Memory B cell (primary cell): Measurements from ENCODE around the gene PLCB2.
A peak's percentile ranks its signal among the peaks of the same experiment; 100 is the strongest.

Experiments
- ATAC-seq: fragments of 150-1000 bp; cut with Tn5 transposase; 2 replicates; pipeline ENCODE4 v1.10.0; 2021; ENCODE audit warnings: low read depth, mild to moderate bottlenecking, moderate library complexity
- DNase-seq, 2 donors: peaks; one replicate each; pipeline ENCODE4 v3.0.0; 2022; ENCODE audit warnings: low spot score in 2 of 2
- H3K27ac Mint-ChIP-seq: one replicate; pipeline ENCODE4 v1.8.0; 2022; ENCODE audit warnings: mild to moderate bottlenecking, moderate library complexity, mixed read lengths
- H3K27me3 Mint-ChIP-seq: one replicate; pipeline ENCODE4 v1.8.0; 2022; ENCODE audit warnings: mixed read lengths
- H3K36me3 Mint-ChIP-seq: one replicate; pipeline ENCODE4 v1.8.0; 2022; ENCODE audit warnings: mild to moderate bottlenecking, mixed read lengths
- H3K4me1 Mint-ChIP-seq: one replicate; pipeline ENCODE4 v1.8.0; 2022; ENCODE audit warnings: mixed read lengths
- H3K4me3 Mint-ChIP-seq: one replicate; pipeline ENCODE4 v1.8.0; 2022; ENCODE audit warnings: mild to moderate bottlenecking, moderate library complexity, mixed read lengths
- H3K9me3 Mint-ChIP-seq: one replicate; pipeline ENCODE4 v1.8.0; 2022; ENCODE audit warnings: mixed read lengths

PLCB2 gene

DNA sequence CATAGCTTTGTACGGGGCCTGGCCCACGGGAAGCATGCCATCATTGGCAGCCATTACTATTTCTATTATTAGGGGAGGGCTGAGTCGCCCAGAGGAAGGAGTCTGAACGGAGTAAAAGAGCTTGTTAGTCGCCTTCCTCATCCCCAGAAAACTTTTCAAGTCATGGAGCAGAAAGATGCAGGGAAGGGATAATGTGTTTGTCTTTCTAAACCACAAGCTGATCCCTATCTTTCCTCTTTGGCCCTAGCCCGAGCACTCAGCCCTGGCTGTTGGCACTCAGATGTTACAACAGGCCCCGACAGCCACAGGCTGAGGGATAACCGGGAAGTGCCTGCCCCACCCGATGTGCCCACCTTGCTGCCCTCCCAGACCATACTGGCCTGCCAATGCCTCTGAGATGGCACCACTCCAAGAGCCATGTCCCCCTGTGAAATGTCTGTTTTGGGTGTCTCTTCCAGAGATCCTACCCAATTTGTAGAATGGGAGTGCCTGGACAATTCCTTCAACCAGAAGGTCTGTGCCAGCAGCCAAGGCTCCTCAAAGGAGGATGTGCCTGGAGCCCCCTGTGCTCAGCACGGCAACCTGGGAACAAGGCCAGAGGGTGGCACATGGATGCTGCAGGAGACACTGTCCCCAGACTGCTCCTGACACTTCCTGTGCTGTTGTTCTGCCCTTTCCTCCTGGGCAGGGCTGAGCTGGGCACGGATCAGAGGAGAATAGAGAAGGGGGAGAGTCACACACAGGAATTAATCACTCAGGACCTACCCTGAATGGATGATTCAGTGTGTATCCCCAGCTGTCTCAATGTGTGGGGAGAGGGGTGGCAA, 58.0 kb downstream of the PLCB2 start:
- H3K27me3 Mint-ChIP-seq = peaks cover 11% of the 10 kb centered on the region
- ATAC-seq (no peak), DNase-seq (no peak)
- H3K4me3 Mint-ChIP-seq = no peak overlapping the region
- H3K4me1 Mint-ChIP-seq = peaks cover 11% of the 10 kb centered on the region
- H3K36me3 Mint-ChIP-seq = no peaks in the 10 kb centered on the region
- H3K9me3 Mint-ChIP-seq = no peaks in the 10 kb centered on the region
- no peak overlapping the region for H3K27ac Mint-ChIP-seq

DNA sequence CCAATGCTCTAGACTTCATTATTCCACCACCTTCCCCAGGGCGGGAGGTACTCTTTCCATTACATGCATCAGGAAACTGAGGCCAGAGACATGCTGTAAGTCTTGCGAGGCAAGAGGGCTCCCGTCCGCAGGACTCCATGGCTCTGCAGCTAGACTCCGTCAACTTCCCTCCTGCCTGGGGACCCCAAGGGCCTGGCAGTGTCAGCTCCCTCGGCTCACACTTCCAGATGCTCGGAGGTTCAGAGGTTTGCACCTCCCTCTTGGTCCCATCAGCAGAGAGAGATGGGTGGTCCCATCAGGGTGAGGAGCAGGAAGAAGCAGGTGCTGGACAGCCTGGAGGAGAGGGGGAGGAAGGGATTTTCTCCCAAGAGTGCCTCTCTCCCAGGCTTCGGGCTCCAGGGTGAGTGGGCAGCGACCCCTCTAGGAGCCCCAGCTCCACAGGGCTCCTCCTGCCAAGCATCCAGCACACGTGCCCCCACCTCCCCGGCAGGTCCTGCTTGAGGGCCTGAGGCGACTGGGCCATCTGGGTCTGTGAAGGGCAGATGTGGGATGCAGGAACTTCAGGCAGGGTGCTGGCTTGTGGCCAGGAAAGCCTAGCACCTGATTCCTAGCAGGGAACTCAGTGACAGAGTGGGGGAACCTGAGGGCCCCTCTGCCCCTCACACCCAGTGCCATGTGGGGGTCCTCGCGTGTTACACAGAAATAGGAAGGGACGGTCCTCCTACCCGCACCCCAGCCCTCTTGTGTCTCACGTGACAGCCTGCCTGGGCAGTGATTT, 59.5 kb downstream of the PLCB2 start:
- Mint-ChIP-seq H3K9me3 (no peaks in the 10 kb centered on the region), H3K27ac (no peak overlapping the region), H3K4me1 (peaks cover 3% of the 10 kb centered on the region), H3K27me3 (peaks cover 4% of the 10 kb centered on the region), H3K36me3 (no peaks in the 10 kb centered on the region), H3K4me3 (no peak overlapping the region)
- ATAC-seq = no peak
- no peak for DNase-seq

DNA sequence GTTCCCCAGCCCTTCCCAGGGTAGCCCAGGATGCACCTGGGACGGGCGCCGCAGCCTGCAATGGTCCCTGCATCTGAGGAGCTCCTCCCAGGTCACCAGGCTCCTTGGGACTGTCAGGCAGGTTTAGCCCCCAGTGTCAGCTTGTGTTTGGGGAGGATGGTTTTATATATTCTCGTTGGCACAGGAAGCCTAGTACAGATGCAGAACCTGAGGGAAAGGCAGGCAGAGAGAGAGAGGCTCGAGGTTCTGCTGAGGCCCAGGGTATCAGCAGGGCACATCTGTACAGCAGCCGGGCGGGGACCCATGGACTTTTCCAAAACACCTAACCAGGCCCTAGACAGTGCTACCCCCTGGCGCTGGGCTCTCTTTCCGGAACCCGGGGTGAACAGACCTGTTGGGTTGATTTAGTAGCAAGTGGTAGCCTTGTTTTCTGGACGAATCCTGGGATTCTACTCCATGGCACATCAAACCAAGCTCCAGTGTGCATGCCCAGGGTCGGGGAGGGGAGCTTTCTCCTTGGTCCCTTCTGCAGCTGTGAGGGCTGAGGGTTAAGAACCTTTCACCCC, 60.2 kb downstream of the PLCB2 start:
- DNase-seq (no peak), ATAC-seq (no peak)
- Mint-ChIP-seq H3K9me3 (no peaks in the 10 kb centered on the region), H3K36me3 (no peaks in the 10 kb centered on the region), H3K27me3 (peaks cover 1% of the 10 kb centered on the region), H3K4me3 (no peak overlapping the region), H3K27ac (no peak overlapping the region), H3K4me1 (no peaks in the 10 kb centered on the region)

DNA sequence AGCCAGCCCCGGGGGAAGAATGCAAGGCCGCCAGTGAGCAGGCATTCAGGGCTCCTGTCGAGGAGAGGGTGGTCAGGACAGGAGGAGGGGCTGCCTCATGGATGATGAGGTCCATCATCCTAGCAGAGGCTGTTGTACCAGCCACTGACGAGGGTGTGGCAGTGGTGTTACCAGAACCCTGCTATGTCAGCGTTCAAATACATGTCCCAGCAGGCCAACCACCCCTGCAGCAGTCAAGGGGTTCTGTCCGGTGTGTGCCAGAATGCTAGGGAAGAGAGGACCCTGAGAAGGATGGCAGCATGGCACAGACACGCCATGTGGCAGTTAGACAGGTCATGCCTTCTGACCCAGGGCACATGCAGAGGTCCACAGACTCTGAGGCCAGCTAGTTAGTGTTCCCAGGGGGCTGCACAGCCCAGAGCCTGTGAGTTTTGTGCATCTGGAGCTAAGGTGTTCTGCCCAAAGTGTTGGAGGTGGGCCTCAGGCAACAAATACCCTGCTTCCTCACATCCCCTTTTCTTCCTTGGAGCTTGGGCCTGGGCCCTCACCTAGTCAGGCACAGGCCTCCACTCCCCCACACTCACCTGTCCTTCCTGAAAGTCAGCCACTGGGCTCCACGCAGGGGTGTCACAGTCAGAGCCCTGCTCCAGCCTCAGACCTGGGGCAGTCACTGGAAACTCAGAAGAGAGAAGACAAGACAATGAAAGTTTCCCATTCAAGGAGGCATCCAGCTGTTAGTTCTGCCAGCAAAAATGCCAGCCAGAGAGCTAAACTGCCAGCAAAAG, 61.0 kb downstream of the PLCB2 start:
- H3K27ac Mint-ChIP-seq = no peak overlapping the region
- H3K4me3 Mint-ChIP-seq = no peak overlapping the region
- no peaks in the 10 kb centered on the region for H3K9me3 Mint-ChIP-seq
- ATAC-seq (no peak), DNase-seq (no peak)
- no peaks in the 10 kb centered on the region for H3K36me3 Mint-ChIP-seq
- H3K4me1 Mint-ChIP-seq = no peaks in the 10 kb centered on the region
- peaks cover 1% of the 10 kb centered on the region for H3K27me3 Mint-ChIP-seq

DNA sequence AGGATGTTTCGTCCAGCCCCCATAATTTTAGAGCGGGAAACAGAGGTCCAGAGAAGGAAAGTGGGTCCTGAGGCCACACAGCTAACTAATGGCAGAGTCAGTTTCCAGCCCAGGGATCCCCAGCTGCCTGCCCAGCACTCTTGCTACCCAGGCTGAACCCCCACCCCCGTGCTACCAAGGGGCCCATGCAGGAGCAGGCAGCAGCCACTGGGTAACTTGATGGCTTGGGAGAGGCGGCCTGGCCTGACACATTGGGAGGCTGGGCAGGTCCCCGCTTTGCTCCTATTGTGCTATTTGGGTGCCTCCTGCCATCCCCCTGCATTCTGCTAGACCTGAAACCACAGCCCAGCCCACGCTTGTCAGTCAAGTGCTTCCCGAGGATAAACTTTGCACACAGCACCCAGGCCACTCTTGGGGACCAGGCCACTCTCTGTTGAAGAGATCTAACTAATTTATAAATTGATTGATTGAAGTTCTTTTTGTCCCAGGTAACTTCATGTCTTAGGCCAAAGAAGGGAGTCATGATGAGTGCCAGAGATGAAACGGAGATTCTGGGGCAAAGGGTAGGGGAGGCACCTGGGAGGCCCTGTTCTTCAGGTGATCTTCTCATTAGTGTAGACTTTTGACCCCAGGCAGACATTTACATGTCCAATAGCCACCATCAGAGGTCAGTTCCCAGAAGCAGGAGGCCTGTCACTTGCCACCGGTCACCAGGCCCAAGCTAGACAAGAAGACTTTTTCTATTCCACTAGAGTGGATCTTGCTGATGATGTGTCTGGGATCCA, 61.9 kb downstream of the PLCB2 start:
- Mint-ChIP-seq H3K27ac (no peak overlapping the region), H3K4me3 (no peak overlapping the region), H3K27me3 (peaks cover under 1% of the 10 kb centered on the region), H3K9me3 (no peaks in the 10 kb centered on the region), H3K4me1 (no peaks in the 10 kb centered on the region), H3K36me3 (no peaks in the 10 kb centered on the region)
- ATAC-seq = no peak
- no peak for DNase-seq

DNA sequence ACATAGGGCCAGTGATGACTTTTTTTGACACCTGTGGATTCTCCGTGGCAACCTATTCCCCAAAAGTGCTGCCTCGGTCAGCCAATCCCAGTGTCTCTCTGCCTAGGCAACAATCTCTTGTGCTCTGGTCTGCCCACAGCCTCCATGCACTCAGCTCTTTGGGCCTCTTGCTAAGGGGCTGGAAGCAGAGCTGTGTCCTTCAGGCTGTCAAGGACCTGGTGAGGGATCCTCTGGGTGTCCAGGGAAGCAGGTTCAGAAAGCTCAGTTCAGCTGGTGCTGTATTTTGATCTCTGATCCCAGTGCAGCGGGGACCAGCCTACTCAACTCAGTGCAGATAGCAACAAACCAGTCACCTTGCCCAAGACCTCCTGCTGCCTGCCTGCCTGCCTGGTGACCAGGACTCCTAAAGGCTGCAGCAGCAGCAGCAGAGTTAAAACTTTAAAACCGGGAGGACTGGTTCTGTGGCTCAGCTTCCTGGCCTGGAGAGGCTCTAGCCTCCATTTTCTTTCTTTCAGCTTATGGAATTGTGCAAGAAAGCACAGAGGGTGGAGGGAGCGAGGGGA, 62.7 kb downstream of the PLCB2 start:
- no peak for ATAC-seq

DNA sequence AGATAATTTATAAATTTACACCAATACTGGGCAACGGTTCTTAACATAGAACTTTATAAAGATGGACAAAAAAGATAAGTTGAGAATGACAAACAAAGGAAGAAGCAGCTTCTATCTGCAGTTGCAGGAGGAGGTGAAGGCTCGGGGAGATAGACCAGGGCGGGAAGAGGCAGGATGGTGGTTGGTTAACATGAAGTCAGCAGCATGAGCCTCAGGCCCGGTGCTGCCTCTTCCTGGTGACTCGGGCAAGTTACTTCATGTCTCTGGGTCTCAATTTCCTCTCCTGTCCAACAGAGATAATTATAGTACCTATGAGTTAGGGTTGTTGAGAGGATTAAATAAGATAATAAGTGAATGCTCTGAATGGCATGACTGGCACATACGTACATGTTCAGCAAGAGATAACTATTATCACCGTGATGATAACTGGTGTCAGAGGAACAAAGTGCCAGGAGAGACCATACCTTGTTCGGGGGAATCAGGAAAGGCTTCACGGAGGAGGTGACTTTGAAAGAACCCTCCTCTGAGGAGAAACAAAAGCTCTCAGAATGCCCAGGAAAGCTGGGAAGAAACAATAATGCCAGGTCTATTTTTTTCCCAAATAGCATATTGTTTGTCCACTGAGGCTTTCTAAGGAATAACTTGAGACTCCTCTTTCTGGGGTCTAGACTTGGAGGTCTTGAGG, 64.5 kb downstream of the PLCB2 start:
- DNase-seq = no peak
- Mint-ChIP-seq H3K27me3 (peaks cover 6% of the 10 kb centered on the region), H3K4me3 (no peak overlapping the region), H3K27ac (no peak overlapping the region), H3K9me3 (no peaks in the 10 kb centered on the region), H3K4me1 (peaks cover 6% of the 10 kb centered on the region), H3K36me3 (no peaks in the 10 kb centered on the region)
- no peak for ATAC-seq

More for the DNA sequence above, 62.7 kb downstream of the PLCB2 start:
- Mint-ChIP-seq H3K9me3 (no peaks in the 10 kb centered on the region), H3K4me1 (no peaks in the 10 kb centered on the region), H3K27me3 (no peaks in the 10 kb centered on the region), H3K36me3 (no peaks in the 10 kb centered on the region), H3K4me3 (no peak overlapping the region), H3K27ac (no peak overlapping the region)
- no peak for DNase-seq

DNA sequence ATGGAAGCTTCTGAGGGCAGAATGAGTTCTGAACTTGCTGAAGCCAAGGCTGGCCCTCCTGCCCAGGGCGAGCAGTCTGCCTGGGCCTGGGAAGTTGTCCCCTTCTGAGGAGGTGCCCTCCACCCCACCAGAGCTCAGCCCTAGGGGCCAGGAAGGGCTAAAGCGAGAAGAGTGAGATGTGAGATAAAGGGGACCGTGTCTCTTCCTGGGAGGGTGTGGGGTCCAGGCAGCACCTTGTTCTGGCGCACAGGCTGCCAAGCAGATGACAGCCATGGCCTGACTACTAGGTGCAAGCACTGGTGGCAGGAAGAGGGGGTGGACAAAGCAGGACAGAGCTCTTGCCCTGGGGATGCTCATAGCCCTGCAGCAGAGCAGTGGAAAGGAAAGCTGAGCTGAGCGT, 65.1 kb downstream of the PLCB2 start:
- DNase-seq (no peak), ATAC-seq (no peak)
- H3K36me3 Mint-ChIP-seq = no peaks in the 10 kb centered on the region
- H3K27me3 Mint-ChIP-seq = peaks cover 9% of the 10 kb centered on the region
- H3K4me1 Mint-ChIP-seq = peaks cover 9% of the 10 kb centered on the region
- H3K9me3 Mint-ChIP-seq = no peaks in the 10 kb centered on the region
- H3K4me3 Mint-ChIP-seq = no peak overlapping the region
- no peak overlapping the region for H3K27ac Mint-ChIP-seq

DNA sequence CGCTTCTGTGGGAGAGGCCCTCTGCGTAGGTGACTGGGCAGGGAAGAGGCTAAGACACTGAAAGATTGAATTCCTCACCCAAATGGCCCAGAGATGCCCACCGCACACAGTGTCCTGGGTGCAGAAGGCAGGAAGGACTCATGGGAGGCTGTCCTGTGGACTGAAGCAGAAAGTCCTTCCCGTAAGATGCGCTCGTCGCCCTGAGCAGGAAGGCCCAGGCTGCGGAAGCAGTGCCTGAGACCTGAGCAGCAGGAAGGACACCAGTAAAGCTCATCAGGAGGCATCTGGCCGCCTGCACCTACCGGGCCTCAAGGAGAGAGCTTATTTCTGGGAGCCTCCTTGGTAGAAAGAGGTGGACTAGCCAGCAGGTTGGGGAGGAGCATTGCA, 65.5 kb downstream of the PLCB2 start:
- Mint-ChIP-seq H3K27ac (no peak overlapping the region), H3K4me1 (peaks cover 9% of the 10 kb centered on the region), H3K27me3 (peaks cover 9% of the 10 kb centered on the region), H3K9me3 (no peaks in the 10 kb centered on the region), H3K36me3 (no peaks in the 10 kb centered on the region), H3K4me3 (no peak overlapping the region)
- no peak for DNase-seq
- ATAC-seq = no peak

DNA sequence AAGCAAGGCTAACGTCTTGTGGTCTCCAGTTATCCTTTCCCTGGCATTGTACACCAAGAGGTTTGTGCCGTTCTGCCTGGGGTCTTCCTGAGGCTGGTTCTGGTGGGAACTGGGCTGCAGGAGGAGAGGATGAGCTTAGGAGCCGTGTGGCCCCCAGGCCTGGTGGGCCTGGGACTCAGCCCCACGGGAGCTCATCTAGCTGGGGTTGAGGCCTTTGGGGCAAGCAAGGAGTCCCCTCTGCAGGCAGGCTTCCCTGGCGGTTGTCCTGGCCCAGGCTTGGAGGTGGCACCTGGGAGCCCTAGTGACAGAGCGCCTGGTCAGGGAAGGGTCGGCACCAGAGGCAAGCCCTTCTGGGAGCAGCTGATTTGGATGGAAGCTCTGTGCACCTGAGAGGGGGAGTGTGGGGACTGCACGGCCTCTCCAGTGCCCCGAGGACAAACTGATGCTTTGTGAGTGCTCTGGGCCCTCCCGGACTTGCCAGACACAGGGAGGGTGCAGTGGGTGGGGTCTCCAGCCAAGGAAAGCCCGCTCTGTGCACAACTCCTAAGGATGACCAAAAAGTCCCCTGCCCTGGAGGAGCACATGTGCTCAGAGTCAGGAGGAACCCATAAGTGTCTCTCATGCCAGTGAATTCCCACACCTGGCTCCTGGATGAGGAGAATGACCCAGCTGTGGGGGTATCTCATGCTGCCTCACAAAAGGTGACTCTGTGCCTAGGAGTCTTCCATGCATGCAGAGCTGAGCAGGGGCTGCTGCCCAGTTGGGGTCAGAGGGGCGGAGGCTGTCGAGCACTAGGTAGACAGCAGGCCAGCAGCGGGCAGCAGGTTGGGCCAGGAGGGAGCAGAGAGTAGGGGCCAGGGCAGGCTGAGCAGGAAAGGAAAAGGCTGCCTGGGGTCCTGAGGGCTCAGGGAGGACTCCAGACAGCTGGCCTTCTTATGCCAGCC, 66.2 kb downstream of the PLCB2 start:
- no peak overlapping the region for H3K4me3 Mint-ChIP-seq
- DNase-seq (no peak), ATAC-seq (no peak)
- peaks cover 9% of the 10 kb centered on the region for H3K27me3 Mint-ChIP-seq
- H3K36me3 Mint-ChIP-seq = no peaks in the 10 kb centered on the region
- peaks cover 9% of the 10 kb centered on the region for H3K4me1 Mint-ChIP-seq
- no peaks in the 10 kb centered on the region for H3K9me3 Mint-ChIP-seq
- H3K27ac Mint-ChIP-seq = peak overlapping the region; percentile 31

DNA sequence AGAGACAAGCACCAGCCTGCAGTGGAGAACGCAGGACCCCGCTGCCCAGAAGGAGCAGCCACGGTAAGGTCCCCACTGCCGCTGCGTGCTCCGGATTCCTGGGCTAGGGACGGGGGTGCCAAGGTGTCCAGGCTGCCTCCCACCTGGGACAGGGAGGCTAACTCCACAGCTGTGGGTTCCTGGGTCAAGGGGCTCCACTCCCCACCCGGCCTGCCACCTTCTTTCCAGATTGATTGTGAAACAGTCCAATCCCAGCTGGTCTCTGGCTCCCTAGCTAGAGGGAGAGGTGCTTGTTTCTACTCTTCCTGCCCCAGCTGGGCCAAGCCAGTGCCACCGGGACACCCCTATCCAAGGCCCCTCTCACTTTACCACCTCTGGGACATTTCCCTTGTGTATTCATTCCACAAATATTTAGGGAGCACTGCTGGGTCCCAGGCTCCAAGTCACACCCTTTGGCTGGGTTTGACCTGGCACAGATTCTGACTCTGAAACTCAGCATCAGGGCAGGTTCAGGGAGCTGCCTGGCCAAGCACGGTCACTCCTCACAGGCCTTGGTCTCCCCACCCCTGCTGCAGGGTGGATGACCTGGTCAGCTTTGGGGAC, 67.0 kb downstream of the PLCB2 start:
- no peaks in the 10 kb centered on the region for H3K36me3 Mint-ChIP-seq
- H3K4me3 Mint-ChIP-seq = no peak overlapping the region
- H3K4me1 Mint-ChIP-seq = peaks cover 13% of the 10 kb centered on the region
- H3K9me3 Mint-ChIP-seq = no peaks in the 10 kb centered on the region
- DNase-seq (no peak), ATAC-seq (no peak)
- H3K27ac Mint-ChIP-seq = peak overlapping the region; percentile 31
- H3K27me3 Mint-ChIP-seq = peaks cover 9% of the 10 kb centered on the region
